Effector memory CD4-positive, alpha-beta T cell (primary cell): ENCODE measurements around the gene GPC6.

Source experiments
- DNase-seq, 3 donors: peaks; one replicate each; pipeline ENCODE4 v3.0.0-alpha.2; 2020
- H3K27ac ChIP-seq: 2 replicates; pipeline ENCODE4 v1.7.0; 2013; ENCODE audit warnings: mild to moderate bottlenecking, low read length, moderate library complexity; ENCODE audit not compliant: insufficient read depth, poor library complexity, severe bottlenecking
- H3K27me3 ChIP-seq: replicated peaks from 2 replicates; pipeline ENCODE4 v1.7.0; 2013; ENCODE audit warnings: mild to moderate bottlenecking, low read length; ENCODE audit not compliant: insufficient read depth, control insufficient read depth, poor library complexity, severe bottlenecking
- H3K36me3 ChIP-seq: 2 replicates; pipeline ENCODE4 v1.7.0; 2013; ENCODE audit warnings: mild to moderate bottlenecking, low read length, moderate library complexity; ENCODE audit not compliant: control insufficient read depth, insufficient read depth
- H3K4me1 ChIP-seq: 2 replicates; pipeline ENCODE4 v1.7.0; 2013; ENCODE audit warnings: low read length, mild to moderate bottlenecking; ENCODE audit not compliant: control insufficient read depth, insufficient read depth, poor library complexity, severe bottlenecking
- H3K4me3 ChIP-seq: 2 replicates; pipeline ENCODE4 v1.7.0; 2013; ENCODE audit warnings: low read length, low read depth, mild to moderate bottlenecking; ENCODE audit not compliant: insufficient read depth, poor library complexity, severe bottlenecking
- H3K9me3 ChIP-seq: 2 replicates; pipeline ENCODE4 v1.7.0; 2013; ENCODE audit warnings: mild to moderate bottlenecking, low read length, moderate library complexity; ENCODE audit not compliant: control insufficient read depth

Gene GPC6

DNA sequence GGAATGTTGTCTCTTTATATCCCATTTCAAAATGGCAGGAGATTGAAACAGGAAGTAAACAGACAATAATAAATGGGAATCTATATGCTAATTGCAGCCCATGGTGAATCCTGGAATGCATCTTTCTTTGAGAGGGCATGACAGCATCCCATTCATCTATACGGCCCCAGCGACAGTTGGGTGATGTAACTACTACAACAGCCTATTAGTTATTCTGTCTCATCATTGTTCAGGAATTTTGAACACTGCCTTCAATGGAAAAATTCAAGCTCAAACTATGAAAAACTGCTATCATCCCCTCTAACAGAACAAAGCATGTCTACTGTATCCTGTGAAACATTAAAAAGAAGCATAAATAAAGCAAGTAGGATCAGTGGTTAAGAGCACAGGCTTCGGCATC, 990.8 kb downstream of the GPC6 start:
- Histone ChIP-seq H3K9me3 (no peaks in the 10 kb centered on the region), H3K4me1 (no peaks in the 10 kb centered on the region), H3K27ac (no peak overlapping the region), H3K36me3 (no peaks in the 10 kb centered on the region), H3K4me3 (no peak overlapping the region), H3K27me3 (no peaks in the 10 kb centered on the region)
- DNase-seq: no peak

- Histone ChIP-seq H3K4me3 (no peak overlapping the region), H3K4me1 (no peaks in the 10 kb centered on the region), H3K27ac (no peak overlapping the region), H3K36me3 (no peaks in the 10 kb centered on the region), H3K9me3 (no peaks in the 10 kb centered on the region), H3K27me3 (no peaks in the 10 kb centered on the region)
- DNase-seq: no peak
Measured at GRCh38 chr13:94218537-94218936, 991.9 kb downstream of the GPC6 start.

DNA sequence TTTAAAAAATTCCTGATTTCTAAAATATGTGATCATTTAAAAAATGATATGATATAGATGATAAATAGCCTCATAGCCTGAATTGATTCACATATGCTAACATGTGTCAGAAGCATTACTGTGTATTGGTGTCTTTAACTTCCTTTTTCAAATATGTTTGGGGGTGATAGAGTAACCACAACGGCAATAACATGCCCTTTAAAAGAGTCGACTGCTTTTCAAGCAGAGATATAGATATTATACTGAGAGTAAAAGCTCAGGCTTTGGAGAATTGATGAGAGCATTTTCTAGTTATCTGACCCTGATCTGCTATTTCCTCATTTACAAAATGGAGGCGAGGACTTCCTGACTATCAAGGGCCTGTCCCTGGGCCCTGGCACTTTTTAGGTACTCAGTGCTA, 992.3 kb downstream of the GPC6 start:
- no peaks in the 10 kb centered on the region for H3K4me1 ChIP-seq
- no peak overlapping the region for H3K4me3 ChIP-seq
- no peak for DNase-seq
- H3K9me3 ChIP-seq: no peaks in the 10 kb centered on the region
- no peaks in the 10 kb centered on the region for H3K27me3 ChIP-seq
- H3K27ac ChIP-seq: no peak overlapping the region
- H3K36me3 ChIP-seq: no peaks in the 10 kb centered on the region

DNA sequence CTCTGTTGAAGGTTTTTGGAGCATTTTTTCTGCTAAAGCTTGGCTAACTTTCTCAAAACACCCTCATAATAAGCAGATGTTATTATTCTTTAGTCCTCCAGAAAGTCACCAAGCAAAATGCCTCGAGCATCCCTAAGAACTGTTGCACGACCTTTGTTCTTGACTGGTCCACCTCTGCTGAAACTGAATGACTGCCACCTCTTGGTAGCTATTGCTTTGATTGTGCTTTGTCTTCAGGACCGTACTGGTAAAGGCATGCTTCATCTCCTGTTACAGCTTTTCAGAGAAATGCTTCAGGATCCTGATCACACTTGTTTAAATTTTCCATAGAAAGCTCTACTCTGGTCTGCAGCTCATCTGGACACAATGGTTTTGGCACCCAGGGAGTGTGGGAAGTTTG, 998.1 kb downstream of the GPC6 start:
- DNase-seq: no peak
- no peaks in the 10 kb centered on the region for H3K27me3 ChIP-seq
- H3K4me1 ChIP-seq: no peaks in the 10 kb centered on the region
- H3K36me3 ChIP-seq: no peaks in the 10 kb centered on the region
- H3K9me3 ChIP-seq: no peaks in the 10 kb centered on the region
- H3K27ac ChIP-seq: no peak overlapping the region
- no peak overlapping the region for H3K4me3 ChIP-seq

DNA sequence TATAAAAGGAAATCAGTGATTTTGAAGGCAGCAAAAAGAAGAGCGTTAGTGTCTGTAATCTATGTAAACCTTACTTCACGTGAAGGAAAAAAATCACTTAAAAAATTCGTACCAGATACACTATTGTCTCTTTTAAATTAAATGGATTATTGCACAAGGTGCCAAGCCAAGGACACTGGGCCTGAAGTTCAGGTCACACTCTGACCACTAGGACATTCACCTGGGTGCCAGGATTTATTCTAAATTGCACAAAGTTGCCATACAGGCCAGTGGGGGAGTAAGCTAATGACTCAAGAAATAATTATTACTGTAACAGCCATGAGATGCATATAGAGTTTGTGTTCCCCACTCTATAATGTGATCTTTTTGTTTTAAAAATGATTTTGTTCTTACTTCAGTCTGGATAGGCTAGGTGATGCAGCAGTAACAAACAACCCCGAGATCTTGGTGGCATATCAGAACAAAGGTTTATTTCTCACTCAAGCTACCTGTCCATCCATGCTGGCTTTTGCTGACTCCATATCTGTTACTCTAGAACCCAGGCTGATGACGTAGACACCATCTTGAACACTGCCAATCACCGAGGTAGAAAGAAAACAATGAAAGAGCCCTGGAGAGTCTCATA, 1000.8 kb downstream of the GPC6 start:
- Histone ChIP-seq H3K27ac (no peak overlapping the region), H3K4me3 (no peak overlapping the region), H3K36me3 (no peaks in the 10 kb centered on the region), H3K4me1 (no peaks in the 10 kb centered on the region), H3K27me3 (no peaks in the 10 kb centered on the region), H3K9me3 (no peaks in the 10 kb centered on the region)
- DNase-seq: no peak

GRCh38 chr13:94228763-94229162, 1002.2 kb downstream of the GPC6 start:
- Histone ChIP-seq H3K9me3 (no peaks in the 10 kb centered on the region), H3K36me3 (no peaks in the 10 kb centered on the region), H3K4me1 (no peaks in the 10 kb centered on the region), H3K27ac (no peak overlapping the region), H3K27me3 (no peaks in the 10 kb centered on the region), H3K4me3 (no peak overlapping the region)
- no peak for DNase-seq

GRCh38 chr13:94232161-94232950, 1005.7 kb downstream of the GPC6 start:
- Histone ChIP-seq H3K4me3 (no peak overlapping the region), H3K4me1 (peaks cover 3% of the 10 kb centered on the region), H3K9me3 (no peaks in the 10 kb centered on the region), H3K27ac (no peak overlapping the region), H3K27me3 (no peaks in the 10 kb centered on the region), H3K36me3 (no peaks in the 10 kb centered on the region)
- DNase-seq: no peak

- Histone ChIP-seq H3K36me3 (no peaks in the 10 kb centered on the region), H3K4me1 (peaks cover 3% of the 10 kb centered on the region), H3K4me3 (no peak overlapping the region), H3K27ac (no peak overlapping the region), H3K9me3 (no peaks in the 10 kb centered on the region), H3K27me3 (no peaks in the 10 kb centered on the region)
- no peak for DNase-seq
Measured at GRCh38 chr13:94232956-94233355, 1006.3 kb downstream of the GPC6 start.

DNA sequence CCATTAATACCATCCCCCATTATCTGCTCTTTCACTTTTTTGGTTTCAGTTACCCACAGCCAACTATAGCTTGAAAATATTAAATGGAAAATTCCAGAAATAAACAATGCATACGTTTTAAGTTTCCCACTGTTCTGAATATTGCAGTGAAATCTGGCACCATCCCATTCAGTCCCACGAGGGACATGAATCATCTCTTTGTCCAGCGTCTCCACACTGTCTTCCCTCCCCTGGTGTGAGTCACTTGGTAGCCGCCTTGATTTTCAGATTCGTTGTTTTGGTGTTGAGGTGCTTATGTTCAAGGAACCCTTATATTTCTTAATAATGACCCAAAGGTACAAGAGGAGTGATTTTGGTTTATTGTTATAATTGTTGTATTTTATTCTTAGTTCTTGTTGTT, 1006.8 kb downstream of the GPC6 start:
- H3K27ac ChIP-seq: no peak overlapping the region
- no peaks in the 10 kb centered on the region for H3K9me3 ChIP-seq
- H3K36me3 ChIP-seq: no peaks in the 10 kb centered on the region
- no peak overlapping the region for H3K4me3 ChIP-seq
- H3K27me3 ChIP-seq: no peaks in the 10 kb centered on the region
- peaks cover 3% of the 10 kb centered on the region for H3K4me1 ChIP-seq
- DNase-seq: no peak

- no peaks in the 10 kb centered on the region for H3K36me3 ChIP-seq
- no peaks in the 10 kb centered on the region for H3K27me3 ChIP-seq
- no peaks in the 10 kb centered on the region for H3K9me3 ChIP-seq
- no peak for DNase-seq
- H3K4me1 ChIP-seq: peaks cover 3% of the 10 kb centered on the region
- H3K27ac ChIP-seq: no peak overlapping the region
- no peak overlapping the region for H3K4me3 ChIP-seq
Measured at GRCh38 chr13:94233837-94234236, 1007.2 kb downstream of the GPC6 start.
